BJ (cell line): ENCODE measurements around the gene TBX5. TPM values are rescaled to one million over a fixed set of nuclear protein-coding genes. Genes with fewer than 3 reads are reported as not detected.

Experiments
- CTCF ChIA-PET: fragments of 350-600 bp; formaldehyde crosslinking; extraction: SDS; loops from one replicate; lab custom pipeline; 2021; ENCODE audit warnings: antibody characterized with exemption, inconsistent platforms; lab: Yijun Ruan, JAX
- POLR2A ChIA-PET: fragments of 300-600 bp; sonication (Branson Sonifier 250); formaldehyde crosslinking; extraction: SDS; loops from one replicate; lab custom pipeline; 2021; ENCODE audit warnings: antibody characterized with exemption; lab: Charles Lee
- DNase-seq: peaks from one replicate; pipeline ENCODE4 v3.0.0-alpha.2; 2011; ENCODE audit warnings: low read depth
- H3K27me3 ChIP-seq: 2 replicates; pipeline ENCODE4 v1.6.0; 2011; ENCODE audit warnings: low read length; ENCODE audit not compliant: control insufficient read depth, insufficient read depth
- H3K36me3 ChIP-seq: 2 replicates; pipeline ENCODE4 v1.5.1; 2011; ENCODE audit warnings: low read length; ENCODE audit not compliant: control insufficient read depth, insufficient read depth
- H3K4me3 ChIP-seq: 2 replicates; pipeline ENCODE4 v1.5.1; 2011; ENCODE audit warnings: low read depth, mild to moderate bottlenecking, control low read depth, low read length
- CTCF ChIP-seq: IDR thresholded peaks from 2 replicates; pipeline ENCODE4 v1.5.1; 2011; ENCODE audit warnings: low read depth, mild to moderate bottlenecking, control low read depth, inconsistent platforms, low read length, moderate library complexity; ENCODE audit not compliant: insufficient read depth
- polyA plus RNA-seq: library from polyadenylated mRNA; depleted of rRNA; stranded (reverse); fragments of >200 nt; gene quantifications from 2 replicates; pipeline ENCODE4 v1.2.3, GENCODE V29; 2011

Gene TBX5
- polyA plus RNA-seq, 1 experiment: 30.8 TPM

DNA sequence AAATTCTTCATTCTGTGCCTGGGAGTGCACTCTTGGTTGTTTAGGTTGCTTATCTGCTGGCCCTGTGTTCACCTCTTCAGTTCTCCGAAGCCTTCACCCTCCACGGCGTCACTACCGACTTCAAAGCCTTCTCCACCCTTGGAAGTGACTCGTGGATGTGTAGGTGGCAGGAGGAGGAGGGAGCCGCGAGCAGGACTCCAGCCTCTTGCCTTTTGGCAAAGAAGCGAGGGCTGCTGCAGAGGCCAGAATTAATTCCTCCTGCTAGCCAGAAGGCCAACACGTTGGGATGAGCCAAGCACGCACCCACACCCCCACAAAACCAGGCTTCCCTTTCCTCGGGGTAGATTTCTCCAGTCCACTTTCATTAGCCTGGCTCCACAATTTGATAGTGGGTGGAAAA is 86.5 kb downstream of the TBX5 start:
- peak; percentile 69 for DNase-seq

GRCh38 chr12:114318984-114319383 is 87.0 kb downstream of the TBX5 start:
- CTCF ChIA-PET: interaction anchor here (0.6 to 1.2 kb wide), 2 partner anchors 9 to 221 kb away, joined by 3 read pairs; no protein-coding TSS in a partner anchor

More for the DNA sequence above, 86.5 kb downstream of the TBX5 start:
- no peak overlapping the region for H3K4me3 ChIP-seq
- CTCF ChIA-PET: interaction anchor here (0.6 kb wide), 1 partner anchor 221 kb away, joined by 3 read pairs; no protein-coding TSS in a partner anchor
- no peak for TF ChIP-seq CTCF
- H3K36me3 ChIP-seq: no peaks in the 10 kb centered on the region
- POLR2A ChIA-PET: no interaction called here
- no peaks in the 10 kb centered on the region for H3K27me3 ChIP-seq

DNA sequence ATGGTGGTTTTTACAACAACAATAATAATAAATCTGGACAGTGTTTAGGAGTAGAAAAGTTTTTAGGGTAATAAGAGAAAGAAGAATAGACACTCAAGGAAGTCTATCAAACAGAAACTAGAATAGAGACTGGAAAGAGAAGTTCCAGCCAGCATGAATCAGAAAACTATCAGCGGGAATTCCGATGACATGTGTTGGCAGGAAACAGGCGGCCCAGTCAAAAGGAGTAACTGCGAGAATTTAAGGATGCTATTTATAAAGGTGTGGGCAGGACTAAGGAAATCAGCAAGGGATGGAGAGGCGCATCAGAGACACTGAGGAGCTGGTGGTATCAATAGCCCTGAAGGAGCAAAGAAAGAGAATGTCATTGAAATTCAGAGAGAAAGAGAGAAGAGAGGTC is 89.9 kb downstream of the TBX5 start:
- H3K4me3 ChIP-seq: no peak overlapping the region
- CTCF ChIA-PET: no interaction called here
- DNase-seq: no peak
- H3K27me3 ChIP-seq: no peaks in the 10 kb centered on the region
- H3K36me3 ChIP-seq: no peaks in the 10 kb centered on the region
- no peak for TF ChIP-seq CTCF
- POLR2A ChIA-PET: no interaction called here

More at GRCh38 chr12:114318984-114319383, 87.0 kb downstream of the TBX5 start:
- POLR2A ChIA-PET: no interaction called here
- no peaks in the 10 kb centered on the region for H3K36me3 ChIP-seq
- no peak for TF ChIP-seq CTCF
- no peak for DNase-seq
- H3K27me3 ChIP-seq: no peaks in the 10 kb centered on the region
- H3K4me3 ChIP-seq: no peak overlapping the region

- no peak for TF ChIP-seq CTCF
- POLR2A ChIA-PET: no interaction called here
- no peak for DNase-seq
- no peaks in the 10 kb centered on the region for H3K27me3 ChIP-seq
- no peak overlapping the region for H3K4me3 ChIP-seq
- CTCF ChIA-PET: no interaction called here
- H3K36me3 ChIP-seq: no peaks in the 10 kb centered on the region
Observed at GRCh38 chr12:114314974-114315720, 90.8 kb downstream of the TBX5 start.

DNA sequence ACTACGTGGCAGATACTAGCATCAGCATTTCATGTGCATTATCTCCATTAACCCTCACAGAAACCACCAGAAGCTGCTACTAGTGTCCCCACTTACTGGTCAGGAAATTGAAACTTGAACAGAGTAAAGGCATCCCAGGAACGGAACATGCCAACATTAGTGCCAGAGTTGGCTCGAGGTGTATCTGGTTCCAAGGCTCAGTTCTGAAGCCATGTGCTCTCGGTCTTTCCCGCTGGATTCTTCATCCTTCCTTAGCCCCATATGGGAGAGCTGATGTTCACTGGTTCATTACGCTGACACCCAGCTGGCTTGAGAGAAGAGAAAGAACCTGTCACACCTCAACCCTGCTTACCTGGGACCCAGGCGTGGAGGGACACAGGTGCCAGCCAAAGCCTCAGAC is 91.5 kb downstream of the TBX5 start:
- DNase-seq: no peak
- POLR2A ChIA-PET: no interaction called here
- no peak for TF ChIP-seq CTCF
- Histone ChIP-seq H3K4me3 (no peak overlapping the region), H3K36me3 (no peaks in the 10 kb centered on the region), H3K27me3 (no peaks in the 10 kb centered on the region)
- CTCF ChIA-PET: interaction anchor here (0.7 to 1.1 kb wide), 2 partner anchors 24 to 194 kb away, joined by 3 read pairs; no protein-coding TSS in a partner anchor
